HepG2 (cell line): ENCODE measurements around the gene KCND2. TPM values are rescaled to one million over a fixed set of nuclear protein-coding genes. Genes with fewer than 3 reads are reported as not detected.

ENCODE experiments used
- ATAC-seq: fragments of 200-7000 bp; cut with Tn5 transposase; 3 replicates; pipeline ENCODE4 v1.9.1; 2020; ENCODE audit warnings: mild to moderate bottlenecking, moderate library complexity
- BruUV-seq: library from RNA; stranded (reverse); fragments of 400-500 nt; replicated peaks from 2 replicates; lab custom pipeline; 2021; lab: Mats Ljungman, UMichigan
- CTCF ChIA-PET: fragments of 300-600 bp; formaldehyde crosslinking; extraction: SDS; loops from one replicate; lab custom pipeline; 2021; ENCODE audit warnings: low total read pairs, inconsistent platforms, low intra/inter-chr PET ratio; lab: Yijun Ruan, JAX
- POLR2A ChIA-PET: fragments of 350-600 bp; sonication (Branson Sonifier 250); formaldehyde crosslinking; loops from one replicate; lab custom pipeline; 2020; ENCODE audit warnings: antibody characterized with exemption, inconsistent platforms; lab: Yijun Ruan, JAX
- DNase-seq: peaks from one replicate; pipeline ENCODE4 v3.0.0-alpha.2; 2015; ENCODE audit warnings: low spot score
- FAIRE-seq: peaks from 3 replicates; lab custom pipeline; 2011; peaks lifted over from hg19 to GRCh38; lab: Jason Lieb, UNC
- H2AFZ ChIP-seq: one replicate; pipeline ENCODE4 v1.6.1; 2011; ENCODE audit warnings: low read length, inconsistent platforms
- H3K27ac ChIP-seq: fragments of 300-600 bp; 3 replicates; pipeline ENCODE4 v1.8.0; 2011; ENCODE audit warnings: mixed run types, mild to moderate bottlenecking, mixed read lengths, low read length, inconsistent platforms; ENCODE audit not compliant: insufficient read depth; ENCODE audit errors: extremely low read length
- H3K27me3 ChIP-seq, 2 experiments: fragments of 200-600 bp in 1 of 2; 2 replicates in 1 of 2; 3 replicates in 1 of 2; pipeline versions ENCODE4 v1.6.0 to v1.8.0; 2011; ENCODE audit warnings: low read length in 2 of 2, mild to moderate bottlenecking in 2 of 2, moderate library complexity in 2 of 2, inconsistent platforms in 1 of 2; ENCODE audit not compliant: insufficient read depth in 2 of 2, control insufficient read depth in 1 of 2
- H3K36me3 ChIP-seq, 2 experiments: fragments of 200-600 bp in 1 of 2; replicated peaks in 1 of 2; 2 replicates in 1 of 2; 3 replicates in 1 of 2; pipeline versions ENCODE4 v1.5.1 to v1.8.0; 2011; ENCODE audit warnings: low read length in 2 of 2, inconsistent platforms in 1 of 2; ENCODE audit not compliant: insufficient read depth in 2 of 2, control insufficient read depth in 1 of 2
- H3K4me1 ChIP-seq: 2 replicates; pipeline ENCODE4 v1.5.1; 2012; ENCODE audit warnings: low read length, inconsistent platforms; ENCODE audit not compliant: insufficient read depth
- H3K4me2 ChIP-seq: 2 replicates; pipeline ENCODE4 v1.6.0; 2011; ENCODE audit warnings: low read depth, low read length, inconsistent platforms
- H3K4me3 ChIP-seq, 3 experiments: fragments of 200-600 bp in 1 of 3; sonication (generic), shearing (Covaris generic) in 1 of 3; replicated peaks in 1 of 3; 2 replicates each; pipeline ENCODE4 v1.5.1; 2011 to 2016; ENCODE audit warnings: low read length in 3 of 3, inconsistent platforms in 2 of 3, low read depth in 2 of 3, mild to moderate bottlenecking in 2 of 3, control low read depth in 1 of 3, mixed read lengths in 1 of 3; ENCODE audit not compliant: insufficient read depth in 1 of 3
- H3K79me2 ChIP-seq: one replicate; pipeline ENCODE4 v1.6.1; 2011; ENCODE audit warnings: low read length, inconsistent platforms; ENCODE audit not compliant: insufficient read depth
- H3K9ac ChIP-seq: 2 replicates; pipeline ENCODE4 v1.6.0; 2011; ENCODE audit warnings: mild to moderate bottlenecking, low read depth, low read length, inconsistent platforms; ENCODE audit not compliant: insufficient read depth
- H3K9me3 ChIP-seq: 2 replicates; pipeline ENCODE4 v1.5.1; 2012; ENCODE audit warnings: mild to moderate bottlenecking, low read length
- H4K20me1 ChIP-seq: 2 replicates; pipeline ENCODE4 v1.6.0; 2011; ENCODE audit warnings: inconsistent platforms, mild to moderate bottlenecking, low read length, moderate library complexity; ENCODE audit not compliant: insufficient read depth
- IKZF1 ChIP-seq: fragments of 450-650 bp; IDR thresholded peaks from 2 replicates; pipeline ENCODE4 v1.7.1; 2016
- KIAA2018 ChIP-seq: sonication (generic); formaldehyde crosslinking; IDR thresholded peaks from 2 replicates; pipeline ENCODE4 v1.5.0; 2020; ENCODE audit warnings: mild to moderate bottlenecking, missing genetic modification reagents, borderline replicate concordance
- LRRFIP1 ChIP-seq: sonication (generic); formaldehyde crosslinking; conservative IDR thresholded peaks from 2 replicates; pipeline ENCODE4 v1.4.0; 2020; ENCODE audit warnings: missing genetic modification reagents
- NR1H2 ChIP-seq: sonication (generic); formaldehyde crosslinking; IDR thresholded peaks from 2 replicates; pipeline ENCODE4 v1.8.1; 2022; ENCODE audit warnings: low read depth, missing genetic modification reagents, borderline replicate concordance
- RFXAP ChIP-seq: sonication (generic); formaldehyde crosslinking; IDR thresholded peaks from 2 replicates; pipeline ENCODE4 v1.4.0; 2020; ENCODE audit warnings: missing genetic modification reagents, borderline replicate concordance
- ZMAT3 ChIP-seq: sonication (generic); formaldehyde crosslinking; conservative IDR thresholded peaks from 2 replicates; pipeline ENCODE4 v1.7.0; 2021; ENCODE audit warnings: missing genetic modification reagents
- ZNF234 ChIP-seq: sonication (generic); formaldehyde crosslinking; conservative IDR thresholded peaks from 2 replicates; pipeline ENCODE4 v1.5.1; 2020; ENCODE audit warnings: mild to moderate bottlenecking, missing genetic modification reagents
- ZNF280B ChIP-seq: sonication (generic); formaldehyde crosslinking; IDR thresholded peaks from 2 replicates; pipeline ENCODE4 v1.5.0; 2020; ENCODE audit warnings: missing genetic modification reagents, mild to moderate bottlenecking, borderline replicate concordance
- ZNF784 ChIP-seq: sonication (generic); formaldehyde crosslinking; IDR thresholded peaks from 2 replicates; pipeline ENCODE4 v1.5.1; 2020; ENCODE audit warnings: missing genetic modification reagents, mild to moderate bottlenecking, borderline replicate concordance
- WGBS: methylation state at CpG from one replicate; pipeline ENCODE4 v1.1.6; 2017; ENCODE audit warnings: low lambda C conversion rate; 5-methylcytosine and 5-hydroxymethylcytosine counted together
- in situ Hi-C: cut with HindIII; loops from 2 replicates; pipeline ENCODE4 v1.10.0; 2017; ENCODE audit warnings: low pct_unique_long_range_greater_than_20kb; ENCODE audit not compliant: extremely low pct_ligation_motif_present
- intact Hi-C: fragments of 100-400 bp; cut with micrococcal nuclease; formaldehyde crosslinking; loops from one replicate; pipeline ENCODE4 v1.10.0; 2022; ENCODE audit not compliant: unreplicated experiment
- polyA plus RNA-seq, 8 experiments: library from polyadenylated mRNA; depleted of rRNA in 3 of 8; stranded (reverse) in 7 of 8; unstranded in 1 of 8; fragments of >200 nt; fragmentation: Illumina TruSeq in 4 of 8; extraction: Trizol in 4 of 8; gene quantifications; 2 replicates each; pipeline versions ENCODE4 v1.2.1 to v1.2.3, GENCODE V29; 2011 to 2016; ENCODE audit warnings: low read depth in 4 of 8, missing spikeins in 1 of 8, mixed read lengths in 1 of 8; ENCODE audit not compliant: insufficient read depth in 1 of 8
- total RNA-seq, 5 experiments: library from RNA; depleted of rRNA; stranded (reverse); fragments of >200 nt; fragmentation: Illumina TruSeq; extraction: Trizol; gene quantifications; 2 replicates each; pipeline ENCODE4 v1.2.3, GENCODE V29; 2016; ENCODE audit warnings: low read depth in 1 of 5

KCND2 gene
- total and polyA plus RNA-seq, 2 of the 13 experiments (the other 11 are each of a cell fraction or from before 2014, with no cell fraction given) = not detected

- 4% methylated on average over 1 of the region's 1 CpG for WGBS
- Histone ChIP-seq H2AFZ (no peak overlapping the region), H3K9ac (no peak overlapping the region)
Measured at GRCh38 chr7:120334475-120334874, 61.5 kb downstream of the KCND2 start.

More at GRCh38 chr7:120334475-120334874, 61.5 kb downstream of the KCND2 start:
- TF ChIP-seq RFXAP (no peak), ZNF784 (CRISPR knock-in tag) (no peak), LRRFIP1 (CRISPR knock-in tag) (no peak), ZMAT3 (CRISPR knock-in tag) (no peak), ZNF234 (CRISPR knock-in tag) (no peak), ZNF280B (CRISPR knock-in tag) (no peak), NR1H2 (CRISPR knock-in tag) (no peak), IKZF1 (no peak), KIAA2018 (CRISPR knock-in tag) (no peak)
- intact Hi-C loops (no loop called here), in situ Hi-C loops (no loop called here)
- ATAC-seq = no peak
- DNase-seq = no peak
- Histone ChIP-seq H3K79me2 (no peaks in the 10 kb centered on the region), H3K9me3 (no peaks in the 10 kb centered on the region), H3K4me2 (no peak overlapping the region), H3K4me3 (no peak overlapping the region), H3K4me1 (no peaks in the 10 kb centered on the region), H3K36me3 (no peaks in the 10 kb centered on the region), H3K27ac (no peak overlapping the region), H3K27me3 (no peaks in the 10 kb centered on the region), H4K20me1 (no peaks in the 10 kb centered on the region)
- BruUV-seq = no TSS peak
- CTCF ChIA-PET = no interaction called here
- no peak for FAIRE-seq
- POLR2A ChIA-PET = no interaction called here
